Measurements from ENCODE around the gene RCAN3.

RCAN3 gene

DNA sequence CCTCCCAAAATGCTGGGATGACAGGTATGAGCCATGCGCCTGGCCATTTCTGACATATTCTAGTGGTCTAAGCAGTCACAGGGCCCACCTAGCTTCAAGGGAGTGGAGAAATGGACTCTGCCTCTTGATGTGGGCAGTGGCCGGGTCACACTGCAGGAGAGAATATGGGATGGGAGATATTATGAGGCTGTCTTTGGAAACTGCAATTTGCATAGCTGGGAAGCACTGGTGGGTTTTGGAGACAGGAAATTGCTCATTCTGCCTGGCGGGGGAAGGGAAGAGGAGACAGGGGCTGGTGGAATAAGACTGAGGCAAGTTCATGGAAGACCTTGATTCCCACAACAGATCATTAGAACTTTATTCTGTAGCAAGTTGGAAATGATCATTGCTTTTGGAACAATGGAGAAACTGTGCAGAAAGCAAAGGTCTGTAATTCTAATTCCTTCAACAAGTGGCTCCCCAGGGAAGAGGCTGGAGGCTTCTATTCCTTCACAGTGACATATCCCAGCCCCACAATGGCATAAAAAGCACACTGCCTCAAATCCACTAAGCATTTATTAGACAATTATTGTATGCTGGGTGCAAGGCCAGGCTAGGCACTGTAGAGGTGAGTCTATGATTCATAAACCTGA lies 63.7 kb downstream of the RCAN3 start:
- POLR2A ChIA-PET: no interaction called here
- no peaks in the 10 kb centered on the region for H3K36me3 ChIP-seq (ENCODE audit: control insufficient read depth in 2 of 2, insufficient read depth in 1 of 2, low read length in 2 of 2)

DNA sequence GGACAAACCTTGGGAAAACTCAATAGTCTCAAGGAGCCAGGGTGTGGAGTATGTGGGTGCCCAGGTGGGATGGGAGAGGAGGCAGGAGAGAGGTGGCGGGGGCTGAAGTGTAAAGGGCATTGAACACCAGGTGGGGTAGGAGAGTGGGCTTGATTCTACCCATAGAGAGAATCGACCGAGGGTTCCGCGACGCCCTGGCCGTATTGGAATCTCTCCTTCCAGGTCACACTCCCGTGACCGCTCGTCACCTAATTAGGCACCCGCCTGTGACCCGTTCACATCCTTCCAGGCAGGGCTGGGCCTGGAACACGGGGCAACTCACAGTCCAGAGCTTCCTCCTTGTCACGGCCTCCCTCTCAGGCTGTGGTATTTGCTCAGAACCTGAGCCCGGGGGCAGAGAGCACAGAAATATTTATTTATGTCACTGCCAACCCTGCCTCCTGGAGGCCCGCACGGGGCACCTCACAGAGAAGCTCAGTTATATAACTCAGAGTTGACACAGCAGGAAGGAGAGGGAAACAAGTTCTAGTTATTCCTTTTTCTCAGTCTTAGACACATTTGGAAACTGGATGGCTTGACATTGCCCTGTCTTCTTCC lies 65.3 kb downstream of the RCAN3 start:
- H3K4me1 ChIP-seq (ENCODE audit: control insufficient read depth, insufficient read depth, low read length): peaks cover 2% of the 10 kb centered on the region; the same call in 1 of the 2 replicates
- no peaks in the 10 kb centered on the region for H3K9me3 ChIP-seq (ENCODE audit: control insufficient read depth, insufficient read depth, low read depth, low read length)
- POLR2A ChIA-PET: no interaction called here
- H3K36me3 ChIP-seq (ENCODE audit: control insufficient read depth in 2 of 2, insufficient read depth in 1 of 2, low read length in 2 of 2): no peaks in the 10 kb centered on the region
- CTCF ChIA-PET: interaction anchor here (0.7 to 1.9 kb wide), 5 partner anchors 16 to 70 kb away, joined by 3 to 13 read pairs (median 3); no protein-coding TSS in a partner anchor
- H3K4me3 ChIP-seq (ENCODE audit: low read depth, low read length): no peak overlapping the region
- TF ChIP-seq ZNF23 (tag by site-specific recombination; IDR thresholded peaks at IDR 0.05; ENCODE audit: borderline replicate concordance) (no peak), ZFHX2 (tag by site-specific recombination; conservative IDR thresholded peaks at IDR 0.05) (peak; percentile 86), MYNN (tag by site-specific recombination; IDR thresholded peaks at IDR 0.05; ENCODE audit: borderline replicate concordance) (no peak), ZNF600 (tag by site-specific recombination; IDR thresholded peaks at IDR 0.05) (peak; percentile 18; the same call in 1 of the 2 replicates), WT1 (tag by site-specific recombination; IDR thresholded peaks at IDR 0.05) (no peak), EGR2 (tag by site-specific recombination; IDR thresholded peaks at IDR 0.05; ENCODE audit: low read depth) (peak; percentile 92), ZIC2 (tag by site-specific recombination; IDR thresholded peaks at IDR 0.05) (peak; percentile 67)
- H3K27ac ChIP-seq (ENCODE audit: extremely low read depth, low read depth, low read length): no peak overlapping the region

More for the DNA sequence above, 63.7 kb downstream of the RCAN3 start:
- CTCF ChIA-PET: interaction anchor here (0.6 to 2.6 kb wide), 4 partner anchors 19 to 1582 kb away, joined by 3 to 9 read pairs (median 4); no protein-coding TSS in a partner anchor
- peaks cover 11% of the 10 kb centered on the region for H3K4me1 ChIP-seq (ENCODE audit: control insufficient read depth, insufficient read depth, low read length)
- H3K27ac ChIP-seq (ENCODE audit: extremely low read depth, low read depth, low read length): no peak overlapping the region
- no peaks in the 10 kb centered on the region for H3K9me3 ChIP-seq (ENCODE audit: control insufficient read depth, insufficient read depth, low read depth, low read length)
- H3K4me3 ChIP-seq (ENCODE audit: low read depth, low read length): no peak overlapping the region
- TF ChIP-seq SCRT1 (tag by site-specific recombination; IDR thresholded peaks at IDR 0.05; ENCODE audit: borderline replicate concordance): peak; percentile 61; the same call in 1 of the 2 replicates
- TF ChIP-seq ZNF510 (tag by site-specific recombination; IDR thresholded peaks at IDR 0.05; ENCODE audit: insufficient replicate concordance): no peak
- TF ChIP-seq SCRT2 (tag by site-specific recombination; IDR thresholded peaks at IDR 0.05): peak; percentile 86

DNA sequence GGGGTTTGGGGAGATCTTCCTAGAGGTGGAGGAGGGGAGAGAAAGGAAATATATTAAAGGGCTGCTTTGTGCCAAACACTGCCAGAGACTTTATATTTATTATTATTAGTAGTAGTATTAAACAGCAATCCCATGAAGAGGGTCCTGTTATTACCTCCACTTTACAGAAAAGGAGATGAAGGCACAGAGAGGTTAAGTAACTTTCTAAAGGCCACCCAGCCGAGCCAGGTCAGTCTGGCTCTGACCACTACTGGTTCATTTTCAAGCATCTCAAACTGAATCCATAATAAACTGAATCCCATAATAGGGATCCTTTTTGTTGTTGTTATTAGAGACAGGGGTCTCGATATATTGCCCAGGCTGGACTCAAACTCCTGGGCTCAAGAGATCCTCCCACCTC lies 65.8 kb downstream of the RCAN3 start:
- no peak for TF ChIP-seq ZNF521 (tag by site-specific recombination; IDR thresholded peaks at IDR 0.05)
- TF ChIP-seq MYNN (tag by site-specific recombination; IDR thresholded peaks at IDR 0.05; ENCODE audit: borderline replicate concordance): no peak
- TF ChIP-seq ZNF791 (tag by site-specific recombination; IDR thresholded peaks at IDR 0.05): no peak
- TF ChIP-seq ZNF707 (tag by site-specific recombination; IDR thresholded peaks at IDR 0.05): no peak
- TF ChIP-seq ZIC2 (tag by site-specific recombination; IDR thresholded peaks at IDR 0.05): no peak
- TF ChIP-seq ZNF391 (tag by site-specific recombination; IDR thresholded peaks at IDR 0.05; ENCODE audit: borderline replicate concordance, low read depth): no peak
- TF ChIP-seq ZNF175 (tag by site-specific recombination; IDR thresholded peaks at IDR 0.05): no peak
- Histone ChIP-seq H3K9me3 (ENCODE audit: control insufficient read depth, insufficient read depth, low read depth, low read length) (no peaks in the 10 kb centered on the region), H3K27ac (ENCODE audit: extremely low read depth, low read depth, low read length) (no peak overlapping the region), H3K4me3 (ENCODE audit: low read depth, low read length) (no peak overlapping the region), H3K36me3 (ENCODE audit: control insufficient read depth in 2 of 2, insufficient read depth in 1 of 2, low read length in 2 of 2) (no peaks in the 10 kb centered on the region), H3K4me1 (ENCODE audit: control insufficient read depth, insufficient read depth, low read length) (no peaks in the 10 kb centered on the region)
- ChIA-PET POLR2A (no interaction called here), CTCF (interaction anchor here (0.7 to 2.4 kb wide), 5 partner anchors 15 to 27 kb away, joined by 3 to 14 read pairs (median 6); no protein-coding TSS in a partner anchor)

DNA sequence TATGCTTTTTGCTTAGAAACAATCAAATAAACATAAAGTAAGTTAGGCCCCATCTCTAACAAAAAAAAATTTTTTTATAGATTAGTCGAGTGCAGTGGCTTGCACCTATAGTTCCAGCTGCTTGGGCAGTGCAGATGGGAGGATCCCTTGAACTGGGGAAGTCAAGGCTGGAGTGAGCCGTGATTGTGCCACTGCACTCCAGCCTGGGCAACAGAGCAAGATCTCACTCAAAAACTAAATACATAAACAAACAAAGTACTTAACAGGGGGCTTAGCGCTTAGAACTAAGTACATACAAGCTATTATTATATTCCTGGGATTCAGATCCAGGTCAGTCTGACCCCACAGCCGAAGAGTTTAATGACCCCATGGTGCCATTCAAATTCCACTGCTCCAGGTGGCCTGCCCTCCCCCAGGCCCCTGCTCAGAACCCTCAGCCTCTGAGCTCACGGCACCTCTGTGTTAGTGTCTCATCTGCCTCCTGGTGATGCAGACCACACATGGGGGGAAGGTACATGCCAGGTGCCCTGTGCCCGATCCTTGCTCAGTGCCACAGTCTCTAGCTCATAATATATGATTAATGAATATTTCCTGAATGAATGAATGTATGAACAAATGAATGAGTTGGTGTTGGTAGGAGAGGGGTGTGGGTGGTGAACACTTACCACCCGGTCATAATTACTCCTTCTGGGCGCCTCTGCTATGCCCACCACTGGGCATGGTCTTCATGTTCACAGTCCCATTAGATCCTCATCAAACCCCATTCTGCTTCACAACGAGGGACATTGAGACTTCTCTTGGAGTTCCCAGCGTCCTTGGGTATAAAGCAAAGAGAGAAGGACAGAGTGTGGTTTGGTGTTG lies 67.9 kb downstream of the RCAN3 start:
- CTCF ChIA-PET: interaction anchor here (0.6 to 2.4 kb wide), 6 partner anchors 17 to 1055 kb away, joined by 3 to 14 read pairs (median 4); no protein-coding TSS in a partner anchor
- Histone ChIP-seq H3K9me3 (ENCODE audit: control insufficient read depth, insufficient read depth, low read depth, low read length) (no peaks in the 10 kb centered on the region), H3K4me1 (ENCODE audit: control insufficient read depth, insufficient read depth, low read length) (no peaks in the 10 kb centered on the region), H3K36me3 (ENCODE audit: control insufficient read depth in 2 of 2, insufficient read depth in 1 of 2, low read length in 2 of 2) (no peaks in the 10 kb centered on the region), H3K27ac (ENCODE audit: extremely low read depth, low read depth, low read length) (no peak overlapping the region), H3K4me3 (ENCODE audit: low read depth, low read length) (no peak overlapping the region)
- POLR2A ChIA-PET: no interaction called here
- TF ChIP-seq, protein P1, sequence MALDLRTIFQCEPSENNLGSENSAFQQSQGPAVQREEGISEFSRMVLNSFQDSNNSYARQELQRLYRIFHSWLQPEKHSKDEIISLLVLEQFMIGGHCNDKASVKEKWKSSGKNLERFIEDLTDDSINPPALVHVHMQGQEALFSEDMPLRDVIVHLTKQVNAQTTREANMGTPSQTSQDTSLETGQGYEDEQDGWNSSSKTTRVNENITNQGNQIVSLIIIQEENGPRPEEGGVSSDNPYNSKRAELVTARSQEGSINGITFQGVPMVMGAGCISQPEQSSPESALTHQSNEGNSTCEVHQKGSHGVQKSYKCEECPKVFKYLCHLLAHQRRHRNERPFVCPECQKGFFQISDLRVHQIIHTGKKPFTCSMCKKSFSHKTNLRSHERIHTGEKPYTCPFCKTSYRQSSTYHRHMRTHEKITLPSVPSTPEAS (tag by site-specific recombination; IDR thresholded peaks at IDR 0.05): no peak
- TF ChIP-seq ZIC2 (tag by site-specific recombination; IDR thresholded peaks at IDR 0.05): 0 out of 2 replicates have a peak, but pooled peaks have one; percentile 15
- no peak for TF ChIP-seq ZNF202 (tag by site-specific recombination; IDR thresholded peaks at IDR 0.05; ENCODE audit: borderline replicate concordance)
- no peak for TF ChIP-seq ZNF214 (tag by site-specific recombination; IDR thresholded peaks at IDR 0.05; ENCODE audit: borderline replicate concordance)

Data from HEK293 (cell line).